CD4-positive, alpha-beta T cell (primary cell): ENCODE data around the gene SLC19A1. TPM values are rescaled to one million over a fixed set of nuclear protein-coding genes. Genes with fewer than 3 reads are reported as not detected.

Experiments
- ATAC-seq: fragments of 200-7000 bp; cut with Tn5 transposase; one replicate; pipeline ENCODE4 v1.10.0; 2022; ENCODE audit warnings: mild to moderate bottlenecking; ENCODE audit not compliant: poor library complexity
- CTCF ChIA-PET: fragments of 350-600 bp; sonication (Branson Sonifier 250); formaldehyde crosslinking; loops from one replicate; lab custom pipeline; 2021; ENCODE audit warnings: antibody characterized with exemption, inconsistent platforms; lab: Charles Lee
- POLR2A ChIA-PET: fragments of 350-600 bp; sonication (Branson Sonifier 250); formaldehyde crosslinking; loops from one replicate; lab custom pipeline; 2021; ENCODE audit warnings: antibody characterized with exemption, inconsistent platforms; lab: Charles Lee
- DNase-seq, 14 experiments: peaks; one replicate each; pipeline ENCODE4 v3.0.0-alpha.2; 2013 to 2020; ENCODE audit warnings: mixed read lengths in 2 of 14
- H3K27ac ChIP-seq, 2 donors: one replicate each; pipeline versions ENCODE4 v1.5.1 to v1.7.0; 2013; ENCODE audit warnings: low read length in 2 of 2, low read depth in 1 of 2, mild to moderate bottlenecking in 1 of 2
- H3K27me3 ChIP-seq, 2 experiments: 1 replicate in 1 of 2; 2 replicates in 1 of 2; pipeline versions ENCODE4 v1.6.1 to v1.7.0; 2013; ENCODE audit warnings: low read length in 2 of 2, control low read depth in 1 of 2, mild to moderate bottlenecking in 1 of 2, moderate library complexity in 1 of 2; ENCODE audit not compliant: insufficient read depth in 2 of 2, control insufficient read depth in 1 of 2
- H3K36me3 ChIP-seq: one replicate; pipeline ENCODE4 v1.6.1; 2013; ENCODE audit warnings: low read length, control low read depth; ENCODE audit not compliant: insufficient read depth
- H3K4me1 ChIP-seq: one replicate; pipeline ENCODE4 v1.6.1; 2013; ENCODE audit warnings: low read length, control low read depth; ENCODE audit not compliant: insufficient read depth
- H3K4me3 ChIP-seq: one replicate; pipeline ENCODE4 v1.5.1; 2013; ENCODE audit warnings: mild to moderate bottlenecking, low read length, moderate library complexity
- H3K9me3 ChIP-seq, 2 experiments: 1 replicate in 1 of 2; 2 replicates in 1 of 2; pipeline versions ENCODE4 v1.6.1 to v1.7.0; 2013; ENCODE audit warnings: low read length in 2 of 2, mild to moderate bottlenecking in 2 of 2, control low read depth in 1 of 2, moderate library complexity in 1 of 2; ENCODE audit not compliant: control insufficient read depth in 1 of 2, insufficient read depth in 1 of 2
- H3K27ac Mint-ChIP-seq: one replicate; pipeline ENCODE4 v1.8.0; 2020; ENCODE audit warnings: mixed read lengths
- H3K27me3 Mint-ChIP-seq: one replicate; pipeline ENCODE4 v1.8.0; 2021; ENCODE audit warnings: mixed read lengths
- H3K36me3 Mint-ChIP-seq: one replicate; pipeline ENCODE4 v1.8.0; 2021; ENCODE audit warnings: low read depth, mixed read lengths
- H3K4me1 Mint-ChIP-seq: one replicate; pipeline ENCODE4 v1.8.0; 2021; ENCODE audit warnings: low read depth, mixed read lengths
- H3K4me3 Mint-ChIP-seq: one replicate; pipeline ENCODE4 v1.8.0; 2020; ENCODE audit warnings: mild to moderate bottlenecking, mixed read lengths
- H3K9me3 Mint-ChIP-seq: one replicate; pipeline ENCODE4 v1.8.0; 2020; ENCODE audit warnings: mixed read lengths
- intact Hi-C, 2 experiments: fragments of 100-400 bp; cut with DNase I in 1 of 2; cut with micrococcal nuclease in 1 of 2; formaldehyde crosslinking; loops; one replicate each; pipeline versions ENCODE4 v1.15.1 to v1.9.0; 2023 to 2025; cut with DNase I, micrococcal nuclease
- total RNA-seq, 174 experiments: library from RNA in 2 of 174; stranded (reverse) in 2 of 174; gene quantifications; one replicate each; pipeline ENCODE4 v1.2.3 and lab custom pipeline; 2021 to 2026
- TF ChIP-seq, protein P1 (sequence below): fragments of 200-600 bp; IDR thresholded peaks from one replicate; pipeline ENCODE4 v1.8.0; 2022; ENCODE audit warnings: antibody characterized with exemption, mild to moderate bottlenecking

Gene SLC19A1
- total RNA-seq, 2 experiments from 2014 or later = 11.5 to 12.0 TPM

DNA sequence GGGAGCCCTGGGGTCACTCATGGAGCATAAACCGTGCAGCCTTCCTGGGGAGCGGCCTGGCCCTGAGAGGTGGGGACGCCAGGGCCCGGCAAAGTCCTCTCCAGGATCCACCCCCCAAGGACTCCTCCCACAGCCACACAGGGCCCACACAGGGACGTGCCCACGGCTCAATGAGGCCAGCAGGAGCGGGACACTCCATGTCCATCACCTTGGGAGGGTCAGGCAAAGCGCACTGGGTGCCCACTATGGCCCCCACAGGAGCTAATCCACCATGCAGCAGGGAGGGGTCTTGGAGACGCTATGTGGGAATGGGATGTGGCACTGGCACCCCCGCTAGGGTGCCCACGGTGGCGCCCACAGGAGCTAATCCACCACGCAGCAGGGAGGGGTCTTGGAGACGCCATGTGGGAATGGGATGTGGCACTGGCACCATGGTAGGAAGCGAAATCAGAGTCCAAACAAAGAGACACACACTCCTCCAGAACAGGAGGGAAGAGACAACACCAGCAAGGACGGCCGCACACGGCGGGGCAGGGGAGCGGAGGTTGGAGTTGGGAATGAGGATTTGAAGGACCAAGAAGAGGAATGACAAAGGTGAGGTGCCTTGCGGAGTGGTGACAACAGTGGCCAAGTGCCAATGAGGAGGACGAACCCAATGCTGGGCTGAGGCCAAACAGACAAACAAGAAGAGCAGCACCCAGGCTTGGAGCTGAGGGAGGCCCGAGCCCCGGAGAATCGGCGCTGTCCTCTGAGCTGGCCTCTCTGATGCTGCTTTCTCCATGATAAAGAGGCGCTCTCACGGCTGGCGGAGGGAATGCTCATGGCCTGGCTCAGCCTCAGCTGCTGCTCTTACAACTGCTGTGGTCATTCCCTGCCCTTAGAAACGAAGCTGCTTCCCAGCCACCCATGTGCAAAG, 18.1 kb upstream of the SLC19A1 start:
- no peaks in the 10 kb centered on the region for H3K9me3 ChIP-seq
- Mint-ChIP-seq H3K4me3 (no peak overlapping the region), H3K9me3 (peaks cover 3% of the 10 kb centered on the region), H3K4me1 (no peaks in the 10 kb centered on the region), H3K36me3 (no peaks in the 10 kb centered on the region), H3K27me3 (no peaks in the 10 kb centered on the region), H3K27ac (no peak overlapping the region)
- no peak overlapping the region for H3K27ac ChIP-seq
- TF ChIP-seq, protein P1, sequence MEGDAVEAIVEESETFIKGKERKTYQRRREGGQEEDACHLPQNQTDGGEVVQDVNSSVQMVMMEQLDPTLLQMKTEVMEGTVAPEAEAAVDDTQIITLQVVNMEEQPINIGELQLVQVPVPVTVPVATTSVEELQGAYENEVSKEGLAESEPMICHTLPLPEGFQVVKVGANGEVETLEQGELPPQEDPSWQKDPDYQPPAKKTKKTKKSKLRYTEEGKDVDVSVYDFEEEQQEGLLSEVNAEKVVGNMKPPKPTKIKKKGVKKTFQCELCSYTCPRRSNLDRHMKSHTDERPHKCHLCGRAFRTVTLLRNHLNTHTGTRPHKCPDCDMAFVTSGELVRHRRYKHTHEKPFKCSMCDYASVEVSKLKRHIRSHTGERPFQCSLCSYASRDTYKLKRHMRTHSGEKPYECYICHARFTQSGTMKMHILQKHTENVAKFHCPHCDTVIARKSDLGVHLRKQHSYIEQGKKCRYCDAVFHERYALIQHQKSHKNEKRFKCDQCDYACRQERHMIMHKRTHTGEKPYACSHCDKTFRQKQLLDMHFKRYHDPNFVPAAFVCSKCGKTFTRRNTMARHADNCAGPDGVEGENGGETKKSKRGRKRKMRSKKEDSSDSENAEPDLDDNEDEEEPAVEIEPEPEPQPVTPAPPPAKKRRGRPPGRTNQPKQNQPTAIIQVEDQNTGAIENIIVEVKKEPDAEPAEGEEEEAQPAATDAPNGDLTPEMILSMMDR = no peak
- ChIA-PET CTCF (no interaction called here), POLR2A (no interaction called here)
- intact Hi-C loops = no loop called here
- H3K36me3 ChIP-seq = no peaks in the 10 kb centered on the region
- peaks cover 7% of the 10 kb centered on the region for H3K4me1 ChIP-seq
- no peak overlapping the region for H3K4me3 ChIP-seq
- DNase-seq (no peak), ATAC-seq (no peak)
- H3K27me3 ChIP-seq = no peaks in the 10 kb centered on the region

DNA sequence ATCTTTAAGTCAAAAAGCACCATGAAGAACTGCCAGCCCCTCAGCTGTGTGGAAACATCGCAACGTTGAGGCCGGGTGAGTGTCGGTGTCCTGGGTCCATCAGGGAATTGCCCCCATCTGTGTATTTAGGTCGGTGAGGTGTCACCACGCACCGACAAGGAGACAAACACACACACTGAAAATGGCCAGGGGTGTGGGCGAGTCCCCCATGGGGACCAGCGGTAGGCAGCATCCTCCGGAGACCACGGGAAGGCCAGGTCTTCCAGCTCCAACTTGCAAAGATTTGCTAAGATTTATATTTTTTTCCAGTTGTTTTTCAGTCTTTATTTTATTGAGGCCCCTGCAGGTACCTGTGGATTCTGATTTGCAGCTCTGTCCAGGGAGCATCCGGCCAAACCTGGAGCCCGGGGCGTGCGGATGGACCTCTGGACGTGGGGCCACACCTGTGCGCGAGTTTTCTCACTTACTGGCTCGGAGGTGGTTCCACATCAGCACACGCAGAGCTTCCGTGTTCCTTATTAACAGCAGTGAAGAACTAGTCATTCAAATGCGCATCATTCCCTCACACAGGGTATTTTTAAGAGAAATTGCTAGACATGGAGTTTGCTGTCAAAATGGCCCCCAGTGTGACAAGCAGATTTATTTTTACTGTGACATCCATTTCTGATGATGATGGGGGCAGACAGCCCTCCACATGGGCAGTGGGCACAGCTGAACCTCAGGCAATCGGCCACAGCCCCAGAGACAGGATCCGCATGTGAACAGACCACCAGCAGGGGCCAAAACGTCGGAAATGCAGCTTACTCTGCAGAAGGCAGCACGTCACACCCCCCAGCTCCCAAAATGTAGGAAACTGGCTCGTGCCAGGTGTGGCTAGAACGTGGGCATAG, 17.2 kb upstream of the SLC19A1 start:
- H3K4me3 ChIP-seq = no peak overlapping the region
- no peaks in the 10 kb centered on the region for H3K36me3 ChIP-seq
- H3K4me3 Mint-ChIP-seq = no peak overlapping the region
- POLR2A ChIA-PET = no interaction called here
- CTCF ChIA-PET = no interaction called here
- H3K36me3 Mint-ChIP-seq = peaks cover 4% of the 10 kb centered on the region
- H3K9me3 Mint-ChIP-seq = peaks cover 3% of the 10 kb centered on the region
- DNase-seq (no peak), ATAC-seq (no peak)
- H3K4me1 Mint-ChIP-seq = peaks cover 4% of the 10 kb centered on the region
- TF ChIP-seq, protein P1 = no peak
- H3K27ac ChIP-seq = no peak overlapping the region
- peaks cover 9% of the 10 kb centered on the region for H3K4me1 ChIP-seq
- no peaks in the 10 kb centered on the region for H3K9me3 ChIP-seq
- no peak overlapping the region for H3K27ac Mint-ChIP-seq
- intact Hi-C loops = loop anchor here (10.0 kb wide), 3 partner anchors 85 to 425 kb away; partner anchors contain the start of genes COL6A1 (in 1 of the 2) and PCBP3 (in 1 of the 2)
- no peaks in the 10 kb centered on the region for H3K27me3 Mint-ChIP-seq
- no peaks in the 10 kb centered on the region for H3K27me3 ChIP-seq

DNA sequence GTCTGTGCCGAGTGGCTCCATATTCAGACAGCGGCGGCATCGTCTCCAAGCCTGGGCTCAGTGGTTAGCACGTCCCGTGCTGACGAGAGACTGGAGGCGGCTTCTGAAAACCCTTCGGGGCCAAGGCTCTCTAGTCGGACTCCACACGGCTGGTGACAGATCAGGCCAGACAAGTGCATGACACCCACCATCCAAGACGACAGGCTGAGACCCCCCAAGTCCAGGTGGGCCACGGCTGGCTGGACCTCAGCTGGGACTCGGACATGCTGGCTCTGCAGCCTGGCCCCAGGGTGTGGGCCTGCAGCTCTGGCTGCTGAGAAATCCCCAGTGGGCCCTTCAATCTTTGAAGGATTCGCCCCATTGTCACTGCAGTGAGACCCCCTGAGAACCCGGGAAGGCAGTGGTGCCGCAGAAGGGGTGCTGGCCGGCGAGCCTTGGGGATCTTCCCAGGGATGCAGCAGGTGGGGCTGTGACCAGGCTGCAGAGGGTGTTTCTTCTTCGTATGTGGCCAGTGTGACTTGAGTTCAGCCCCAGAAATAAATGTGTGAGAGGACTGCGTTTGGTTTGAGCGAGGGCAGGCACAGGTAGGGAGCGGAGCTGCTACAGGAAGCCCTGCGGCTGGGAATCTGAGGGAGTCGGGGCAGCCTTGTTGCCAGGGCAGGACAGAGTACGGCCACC, 15.9 kb upstream of the SLC19A1 start:
- Mint-ChIP-seq H3K27ac (no peak overlapping the region), H3K36me3 (peaks cover 5% of the 10 kb centered on the region), H3K4me3 (no peak overlapping the region), H3K27me3 (no peaks in the 10 kb centered on the region), H3K9me3 (peaks cover 3% of the 10 kb centered on the region), H3K4me1 (peaks cover 6% of the 10 kb centered on the region)
- CTCF ChIA-PET = interaction anchor here (0.7 kb wide), 1 partner anchor 252 kb away, joined by 3 read pairs; no protein-coding TSS in a partner anchor
- no peaks in the 10 kb centered on the region for H3K27me3 ChIP-seq
- peaks cover 13% of the 10 kb centered on the region for H3K4me1 ChIP-seq
- ATAC-seq (no peak), DNase-seq (no peak)
- H3K4me3 ChIP-seq = no peak overlapping the region
- H3K27ac ChIP-seq = no peak overlapping the region
- no peaks in the 10 kb centered on the region for H3K36me3 ChIP-seq
- TF ChIP-seq, protein P1 = no peak
- POLR2A ChIA-PET = no interaction called here
- intact Hi-C loops = loop anchor here (10.0 kb wide), 3 partner anchors 87 to 427 kb away; partner anchors contain the start of genes COL6A1 (in 1 of the 2) and PCBP3 (in 1 of the 2)
- H3K9me3 ChIP-seq = no peaks in the 10 kb centered on the region
